Stimulated activated CD8-positive, alpha-beta memory T cell treated with anti-CD3 and anti-CD28 coated beads, Interleukin-7, amount 100 ng/mL, for 24 hours (primary cell): ENCODE measurements around the gene CDH2.

Experiments used
- DNase-seq: peaks from one replicate; pipeline ENCODE4 v3.0.0-alpha.2; 2020; ENCODE audit warnings: low read depth

The CDH2 gene

DNA sequence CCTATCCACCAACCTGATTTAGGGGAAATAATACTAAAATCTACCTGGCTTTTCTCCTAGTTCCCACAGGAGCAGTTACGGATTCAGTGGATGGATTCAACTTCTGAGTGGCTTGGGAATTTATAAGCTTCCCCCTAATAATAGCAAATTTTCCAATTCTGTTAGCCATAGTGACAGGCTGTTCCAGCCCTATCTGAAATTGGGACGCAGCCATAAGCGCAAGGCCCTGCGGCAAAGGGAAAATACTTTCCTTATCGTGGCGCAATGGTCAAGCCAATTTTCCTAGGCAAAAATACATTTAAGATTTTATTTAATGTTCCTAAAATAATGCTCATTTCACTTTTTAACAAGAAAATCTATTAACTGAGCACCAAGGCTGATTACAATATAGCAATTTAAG is 49.7 kb downstream of the CDH2 start:
- DNase-seq, result no peak

DNA sequence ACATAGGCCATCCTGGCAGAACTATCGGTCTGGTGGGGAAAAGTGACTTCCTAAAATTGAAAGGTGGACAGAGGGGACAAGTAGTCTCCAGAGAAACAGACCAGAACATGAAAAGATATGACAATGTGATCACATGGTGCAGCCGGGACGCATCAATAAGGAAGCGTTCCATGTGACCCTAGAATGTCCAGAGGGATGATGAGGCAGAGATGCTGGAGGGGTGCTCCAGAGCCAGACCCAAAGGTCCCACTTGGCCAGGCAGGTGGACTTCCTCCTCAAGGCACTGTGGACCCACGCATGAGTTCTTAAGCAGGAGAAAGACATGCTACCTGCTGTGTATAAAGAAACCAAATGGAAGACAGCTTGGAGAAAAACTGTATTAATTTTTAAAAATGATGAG is 50.2 kb downstream of the CDH2 start:
- no peak for DNase-seq

DNA sequence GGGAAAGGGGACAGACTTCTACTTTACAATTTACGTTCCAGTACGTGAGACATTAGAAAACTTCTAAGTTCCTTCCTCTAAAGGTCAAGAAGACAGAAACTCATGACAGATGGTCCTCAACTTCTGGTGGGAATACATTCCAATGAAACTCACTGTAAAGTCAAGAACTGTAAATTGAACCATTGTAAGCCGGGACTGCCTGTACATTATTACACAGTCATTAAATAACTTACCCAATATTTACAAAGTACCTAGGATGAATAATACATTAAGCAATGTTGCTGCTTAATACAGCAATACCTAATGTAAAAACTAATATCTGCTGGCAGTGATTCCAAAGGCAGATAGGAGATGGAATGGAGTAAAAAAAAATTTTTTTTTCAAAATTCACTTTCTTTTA is 51.9 kb downstream of the CDH2 start:
- DNase-seq, result no peak

DNA sequence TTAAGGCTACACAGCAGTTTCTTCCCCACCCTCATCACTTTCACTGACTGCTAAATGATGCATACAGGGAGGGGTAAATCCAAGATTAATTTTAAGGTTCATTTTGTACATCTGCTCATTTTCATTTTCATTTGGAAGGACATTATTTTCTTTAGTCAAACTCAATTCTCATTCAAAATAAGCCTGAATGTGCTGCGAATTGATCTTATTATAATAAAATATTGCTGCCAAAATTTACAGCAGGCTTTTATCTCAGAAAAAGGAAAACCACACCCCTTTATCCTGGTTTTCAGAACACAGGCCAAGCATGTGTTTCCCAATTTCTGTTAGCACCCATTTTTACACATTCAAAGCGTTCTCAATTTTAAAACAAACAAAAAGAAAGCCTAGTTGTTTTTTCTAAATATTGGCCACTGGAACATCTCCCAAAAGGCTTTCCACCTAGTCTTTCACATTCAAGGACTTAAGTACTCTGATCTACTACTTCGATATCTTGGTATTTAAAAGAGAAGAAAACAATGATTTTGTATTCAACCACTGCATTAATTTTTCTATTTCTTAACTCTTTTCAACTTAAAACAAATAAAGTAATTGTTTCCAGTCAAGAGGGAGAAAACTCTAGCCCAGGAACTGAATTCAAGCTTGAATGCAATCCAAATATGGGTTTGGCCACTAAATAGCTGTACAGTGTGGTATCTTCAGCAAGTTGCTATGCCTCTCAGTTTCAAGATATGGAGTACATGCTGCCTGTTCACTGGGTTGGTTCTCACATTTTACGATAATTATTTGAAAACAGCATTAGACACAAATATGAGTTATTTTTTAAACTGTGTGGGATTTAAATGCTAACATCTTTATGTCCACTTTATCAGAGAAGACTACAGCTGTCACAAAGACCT is 52.5 kb downstream of the CDH2 start:
- DNase-seq, result no peak

DNA sequence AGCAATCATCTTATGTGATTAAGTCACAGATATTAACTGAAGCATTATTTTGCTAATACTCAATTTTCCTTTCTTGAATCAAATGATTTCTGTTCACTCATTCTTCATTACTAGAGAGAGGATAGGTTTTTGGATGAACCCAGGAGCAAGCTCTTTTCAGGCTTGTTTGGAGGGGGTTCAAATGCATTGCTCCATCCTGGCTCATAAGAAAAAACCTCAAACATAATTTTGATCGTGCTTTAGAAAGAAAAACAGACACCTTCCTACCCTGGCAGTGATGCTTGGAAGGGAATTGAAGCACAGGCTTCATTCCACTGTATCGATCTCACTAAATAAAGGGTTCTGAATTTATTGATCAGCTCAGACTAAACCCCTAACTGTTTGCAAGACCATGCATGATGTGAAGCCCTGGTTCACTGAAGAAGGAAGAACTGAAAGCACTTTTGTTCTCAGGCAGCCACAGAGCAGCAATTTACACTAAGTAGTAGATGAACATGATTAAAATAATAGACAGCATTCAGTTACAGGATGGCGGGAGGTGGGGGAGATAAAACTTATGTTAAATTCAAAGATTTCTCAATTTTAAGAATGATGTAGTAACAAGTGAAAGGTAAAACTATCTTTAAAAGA is 53.4 kb downstream of the CDH2 start:
- DNase-seq, result no peak

DNA sequence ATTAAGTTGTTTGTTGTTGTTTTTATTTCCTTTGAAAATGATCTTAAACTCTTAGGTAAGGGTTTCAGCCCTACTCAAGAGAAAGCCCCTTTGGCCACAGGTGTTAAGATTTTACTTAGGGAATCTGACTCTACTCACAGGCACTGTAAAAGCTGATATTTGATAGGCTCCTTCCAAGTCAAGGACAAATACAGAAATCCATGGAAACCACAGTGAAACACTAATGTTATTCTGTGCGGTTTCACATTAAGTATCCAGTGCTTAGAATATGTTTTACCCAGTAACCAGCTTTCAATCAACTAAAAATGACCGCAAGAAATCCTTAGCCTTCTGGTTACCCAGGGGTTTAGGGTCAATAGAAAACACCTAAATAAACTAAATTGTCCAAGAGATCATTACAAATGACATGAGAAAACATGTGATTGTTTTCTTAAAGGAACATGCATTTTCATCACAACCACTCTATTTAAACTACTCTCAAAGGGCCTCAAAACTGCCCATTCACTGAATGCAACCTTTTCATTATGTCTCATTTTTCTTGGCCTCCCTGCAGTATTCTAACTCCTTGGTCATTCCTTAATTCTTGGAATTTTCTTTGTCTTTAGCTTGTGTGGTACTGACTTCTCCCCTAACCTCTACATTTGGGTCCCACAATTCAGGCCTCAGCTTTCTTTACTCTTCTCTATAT is 56.0 kb downstream of the CDH2 start:
- no peak for DNase-seq

DNA sequence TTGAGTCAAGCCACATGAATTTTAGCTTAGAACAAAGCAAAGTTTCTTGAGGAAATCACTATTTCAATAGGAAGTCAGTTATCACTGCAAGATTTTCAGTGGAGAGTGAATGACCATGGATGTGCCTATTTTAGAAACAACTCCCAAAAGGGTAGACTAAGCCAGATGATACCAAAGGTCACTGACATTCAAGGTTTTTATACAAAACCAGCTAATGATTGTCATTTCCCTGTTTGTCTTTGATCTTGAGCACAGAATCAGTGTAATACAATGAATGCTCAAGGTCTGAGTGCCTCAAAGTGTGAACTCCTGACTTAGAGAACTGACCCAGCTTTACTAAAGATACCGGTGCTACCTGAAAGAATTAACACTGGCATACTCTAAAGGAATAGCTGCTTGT is 60.5 kb downstream of the CDH2 start:
- no peak for DNase-seq

DNA sequence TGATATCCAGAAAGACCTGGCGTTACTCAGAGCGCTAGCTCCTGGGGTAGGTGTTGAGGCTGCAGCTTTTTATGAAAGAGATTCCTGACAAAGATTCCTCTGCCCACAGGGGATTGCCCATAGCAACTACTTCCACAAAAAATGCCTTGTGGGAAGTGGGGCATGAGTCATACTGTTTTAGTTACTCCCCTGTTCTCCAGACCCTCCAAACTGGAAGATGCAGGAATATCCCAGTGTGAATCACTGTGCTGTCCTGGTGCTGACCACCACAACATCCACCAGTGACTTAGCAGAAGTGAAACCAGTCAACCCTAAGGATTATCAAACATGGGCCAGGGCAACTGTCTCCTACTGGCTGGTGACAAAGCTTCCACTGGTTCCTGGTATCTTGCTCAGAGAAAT is 61.8 kb downstream of the CDH2 start:
- no peak for DNase-seq

DNA sequence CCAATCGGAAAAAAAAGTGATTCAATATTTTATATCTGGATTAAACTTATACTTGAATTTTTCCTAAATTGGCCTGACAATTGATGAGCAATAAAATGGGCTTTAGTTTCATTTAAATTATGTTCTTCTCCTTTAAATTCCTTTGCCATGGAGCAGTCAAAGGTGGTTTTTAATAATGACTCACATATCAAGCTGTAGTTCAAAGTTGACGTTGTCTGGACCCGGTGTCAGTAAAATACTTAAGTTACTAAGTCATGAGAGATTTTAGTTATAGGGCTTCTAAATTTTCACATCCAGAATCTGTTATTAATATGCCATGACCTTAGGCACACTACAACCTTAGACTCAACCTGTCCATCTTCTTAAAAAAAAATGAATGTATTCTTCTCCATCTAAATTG is 62.5 kb downstream of the CDH2 start:
- no peak for DNase-seq

DNA sequence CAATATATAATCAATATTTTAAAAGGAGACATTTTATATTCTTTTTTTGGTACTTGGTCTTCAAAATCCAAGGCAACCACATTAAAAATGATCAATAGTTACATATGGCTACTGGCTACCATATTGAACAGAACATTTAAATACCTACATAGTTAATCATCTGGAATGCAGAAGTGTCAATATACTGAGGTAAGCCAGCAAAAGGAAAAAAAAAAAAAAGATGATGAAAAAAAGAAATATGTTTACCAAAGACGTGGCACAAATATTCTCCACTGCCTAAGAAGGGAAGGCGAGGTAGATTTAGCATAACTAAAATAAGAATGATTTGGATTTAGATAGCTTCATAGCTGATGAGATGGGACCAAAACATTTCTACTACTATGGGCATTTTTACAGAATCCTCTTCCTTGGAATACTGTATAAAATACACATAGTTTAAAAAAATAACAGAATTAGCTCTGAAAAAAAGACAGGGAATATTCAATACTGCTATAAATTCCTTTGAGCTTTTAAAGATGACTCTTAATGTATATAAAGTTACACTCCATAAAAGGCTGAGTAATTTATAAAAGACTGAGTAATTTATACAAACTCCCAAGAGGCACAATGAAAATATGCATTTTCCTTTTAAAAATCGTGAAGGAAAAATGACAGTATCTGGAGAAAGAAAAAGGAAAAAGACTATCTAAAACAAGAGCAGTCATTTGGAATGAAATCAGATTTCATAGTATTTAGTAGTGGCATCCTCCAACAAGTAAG is 63.5 kb downstream of the CDH2 start:
- no peak for DNase-seq

DNA sequence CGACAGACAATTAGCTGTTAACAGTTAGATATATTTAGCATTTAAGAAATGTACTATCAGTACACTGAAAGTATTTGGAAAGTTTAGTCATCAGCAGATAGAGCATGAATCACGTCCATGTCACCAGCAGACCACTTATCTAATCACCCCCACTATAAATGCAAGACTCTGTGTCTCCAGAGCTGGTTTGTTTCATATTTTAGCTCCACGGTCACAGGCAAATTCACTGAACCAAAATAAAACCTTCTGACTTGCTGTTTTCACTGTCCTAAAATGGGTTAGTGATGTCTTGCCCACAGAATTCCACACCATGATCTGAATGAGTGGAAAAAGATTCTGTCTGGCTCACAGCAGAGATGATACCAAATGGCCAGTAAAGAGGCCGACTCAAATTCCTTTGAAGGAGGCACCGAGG is 64.9 kb downstream of the CDH2 start:
- DNase-seq, result no peak

DNA sequence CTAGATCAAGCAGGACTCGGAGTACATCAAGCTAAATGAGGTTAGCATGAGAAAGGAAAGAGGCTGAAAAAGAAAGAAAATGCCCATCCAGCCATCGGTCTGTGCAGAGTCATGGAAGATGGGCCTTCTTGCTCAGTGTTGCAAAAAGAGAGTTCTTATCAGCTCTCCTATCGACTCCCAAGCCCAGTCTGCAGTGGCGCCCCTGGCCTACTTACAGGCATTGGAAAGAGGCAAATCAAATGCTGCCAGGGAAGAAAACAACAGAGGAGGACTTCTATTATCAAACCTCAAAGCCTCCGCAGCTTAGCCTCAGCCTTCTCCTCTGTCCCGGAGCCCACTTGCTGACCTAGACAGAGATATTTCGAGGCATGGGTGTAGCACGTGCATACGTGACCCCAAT is 66.0 kb downstream of the CDH2 start:
- DNase-seq, result no peak

DNA sequence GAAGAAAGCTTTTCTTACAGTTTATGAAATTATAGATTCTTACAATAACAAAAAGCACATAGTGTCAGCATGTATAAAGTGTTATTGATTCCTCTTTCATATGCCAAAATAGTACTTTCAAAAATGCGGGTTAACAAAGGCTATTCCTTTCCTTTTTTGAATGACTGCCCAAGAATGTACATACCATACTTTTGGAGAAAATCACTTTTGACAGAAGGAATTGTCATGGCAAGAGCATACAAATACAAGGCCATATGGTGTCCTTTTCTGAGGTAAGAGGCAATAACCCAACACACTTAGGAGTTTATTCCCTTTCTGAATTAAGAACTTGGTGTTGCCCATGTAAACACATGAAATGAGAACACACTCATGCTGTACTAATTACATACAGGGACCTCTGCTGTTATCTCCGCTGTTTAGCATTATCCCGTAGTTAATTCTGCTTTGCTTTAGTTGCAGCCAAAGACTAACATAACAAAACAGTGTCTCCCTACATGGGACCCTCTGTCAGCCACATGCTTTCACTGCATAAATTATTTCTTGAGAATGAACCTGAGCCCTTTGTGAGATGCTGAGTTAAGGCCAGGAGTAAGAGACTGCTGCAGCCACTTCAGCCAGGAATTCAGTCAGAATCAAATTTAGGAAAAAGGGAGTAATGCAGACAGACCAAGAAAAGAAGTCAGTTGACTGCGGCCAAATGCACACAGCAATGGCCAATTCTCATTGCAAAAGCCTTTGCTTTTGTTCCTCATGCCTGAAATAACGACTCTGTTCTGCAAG is 67.0 kb downstream of the CDH2 start:
- no peak for DNase-seq

DNA sequence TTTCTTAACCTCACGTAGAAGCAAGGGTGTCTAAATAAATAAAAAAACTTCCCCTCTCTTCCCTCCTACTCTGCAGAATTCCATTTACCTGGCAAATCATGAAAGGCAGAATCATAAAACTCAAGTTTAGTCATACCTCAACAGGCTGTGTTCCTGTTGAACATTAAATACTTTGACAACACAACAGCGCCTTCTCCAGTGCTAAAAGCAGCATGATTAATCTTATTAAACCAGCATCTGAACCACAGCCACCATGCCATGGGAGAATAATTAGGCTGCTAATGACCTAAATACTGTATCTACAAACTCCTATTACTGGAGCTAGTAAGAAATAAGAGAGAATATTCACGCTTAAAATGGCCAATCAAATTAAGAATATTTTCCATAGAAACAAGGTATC is 68.1 kb downstream of the CDH2 start:
- no peak for DNase-seq

DNA sequence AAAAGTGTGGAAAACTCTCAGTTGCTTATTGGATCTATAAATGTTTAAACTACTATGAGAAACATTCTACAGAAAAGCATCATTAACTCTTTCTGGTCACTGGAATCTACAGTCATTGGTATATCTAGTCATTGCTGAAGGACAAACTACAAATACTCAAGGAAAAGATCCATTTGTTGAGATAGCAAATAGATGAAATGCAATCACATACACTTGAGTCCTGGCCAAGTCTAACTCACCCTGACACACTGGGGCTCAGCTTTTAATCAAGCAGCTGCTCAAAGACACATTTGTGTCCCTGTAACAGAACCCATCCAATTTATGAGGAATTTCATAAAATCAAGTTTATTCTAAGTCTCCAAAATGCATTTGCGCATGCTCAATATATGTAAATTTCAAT is 68.7 kb downstream of the CDH2 start:
- DNase-seq, result no peak

DNA sequence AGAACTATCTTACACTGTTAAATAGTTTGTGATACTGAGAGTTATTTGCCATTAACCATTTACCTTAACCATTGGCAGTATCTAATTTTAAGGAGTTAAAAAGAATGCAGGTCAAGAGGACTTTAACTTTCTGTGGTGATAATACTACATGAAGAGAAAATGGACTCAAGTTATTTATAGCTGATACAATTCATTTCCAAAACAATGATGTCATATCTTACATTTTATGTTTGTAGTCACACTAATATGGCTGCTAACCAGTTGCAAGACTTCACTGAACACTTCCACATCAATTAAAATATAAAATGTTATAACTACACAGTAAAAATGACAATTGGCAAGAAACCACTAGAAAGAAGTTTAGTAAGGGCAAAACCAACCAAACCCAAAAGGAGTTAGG is 77.7 kb downstream of the CDH2 start:
- no peak for DNase-seq

DNA sequence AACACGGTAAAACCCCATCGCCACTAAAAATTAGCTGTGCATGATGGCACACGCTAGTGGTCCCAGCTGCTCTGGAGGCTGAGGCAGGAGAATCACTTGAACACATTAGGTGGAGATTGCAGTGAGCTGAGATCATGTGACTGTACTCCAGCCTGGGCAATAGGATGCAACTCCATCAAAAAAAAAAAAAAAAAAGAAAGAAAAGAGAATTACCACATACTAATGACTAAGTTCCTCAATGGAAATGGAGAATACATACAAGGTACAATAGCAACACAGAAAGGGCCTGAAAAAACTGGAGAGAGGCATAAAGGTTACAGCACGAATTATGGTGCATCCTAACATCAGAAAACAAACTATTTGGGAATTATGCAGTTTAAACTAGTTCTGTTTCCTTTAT is 81.3 kb downstream of the CDH2 start:
- no peak for DNase-seq

DNA sequence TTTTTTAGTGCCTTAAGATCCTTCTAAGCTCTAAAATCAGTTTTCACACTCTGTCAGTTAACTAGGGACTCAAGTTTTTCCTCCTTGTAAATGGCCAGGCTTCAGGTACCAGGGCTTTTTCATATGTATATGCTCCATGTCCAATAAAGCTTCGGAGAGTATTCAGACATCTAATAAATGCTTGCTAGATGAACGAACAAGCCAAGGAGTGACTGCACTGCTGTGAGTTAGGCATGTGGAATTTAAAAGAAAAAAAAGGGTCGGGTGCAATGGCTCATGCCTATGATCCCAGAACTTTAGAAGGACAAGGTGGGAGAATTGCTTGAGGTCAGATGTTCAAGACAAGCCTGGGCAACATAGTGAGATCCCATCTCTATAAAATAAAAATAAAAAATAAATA is 81.9 kb downstream of the CDH2 start:
- DNase-seq, result no peak

DNA sequence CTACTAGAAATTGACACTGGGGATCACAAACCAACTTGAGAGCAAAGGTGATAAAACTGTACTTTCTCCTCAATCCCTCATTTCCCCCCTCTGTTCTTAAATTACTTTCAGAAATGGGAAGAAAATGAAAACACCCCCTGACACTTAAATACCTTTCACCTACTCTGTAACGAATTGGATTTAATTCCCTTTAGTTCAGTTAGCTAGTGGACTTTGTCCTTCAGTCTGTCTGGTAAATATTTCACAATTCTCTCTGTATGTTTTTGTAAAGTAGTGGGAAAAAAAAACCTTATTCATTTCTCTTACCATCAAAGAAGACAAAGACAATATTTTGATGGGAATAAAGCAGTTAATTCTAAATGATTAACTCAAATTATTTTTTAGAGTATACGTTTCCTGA is 85.7 kb downstream of the CDH2 start:
- no peak for DNase-seq

DNA sequence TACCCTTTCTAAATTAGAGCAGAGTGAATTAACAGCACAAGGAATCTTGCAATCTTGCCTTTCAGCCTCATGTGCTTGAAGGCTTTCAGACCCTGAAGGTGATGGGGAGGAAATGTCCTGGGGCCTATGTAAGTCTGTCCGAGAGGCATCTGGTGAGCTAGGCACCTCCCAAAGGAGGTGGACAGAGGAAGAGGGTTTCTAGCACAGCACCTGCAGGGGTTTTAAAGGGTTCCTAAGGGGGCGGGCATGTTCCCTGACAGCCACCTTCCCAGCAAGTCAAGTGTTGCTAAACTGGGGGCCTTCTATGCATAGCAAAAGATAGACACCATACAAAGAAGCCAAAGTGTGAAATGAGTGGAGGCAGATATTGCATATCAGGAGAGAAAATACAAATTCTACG is 88.5 kb downstream of the CDH2 start:
- DNase-seq, result no peak

DNA sequence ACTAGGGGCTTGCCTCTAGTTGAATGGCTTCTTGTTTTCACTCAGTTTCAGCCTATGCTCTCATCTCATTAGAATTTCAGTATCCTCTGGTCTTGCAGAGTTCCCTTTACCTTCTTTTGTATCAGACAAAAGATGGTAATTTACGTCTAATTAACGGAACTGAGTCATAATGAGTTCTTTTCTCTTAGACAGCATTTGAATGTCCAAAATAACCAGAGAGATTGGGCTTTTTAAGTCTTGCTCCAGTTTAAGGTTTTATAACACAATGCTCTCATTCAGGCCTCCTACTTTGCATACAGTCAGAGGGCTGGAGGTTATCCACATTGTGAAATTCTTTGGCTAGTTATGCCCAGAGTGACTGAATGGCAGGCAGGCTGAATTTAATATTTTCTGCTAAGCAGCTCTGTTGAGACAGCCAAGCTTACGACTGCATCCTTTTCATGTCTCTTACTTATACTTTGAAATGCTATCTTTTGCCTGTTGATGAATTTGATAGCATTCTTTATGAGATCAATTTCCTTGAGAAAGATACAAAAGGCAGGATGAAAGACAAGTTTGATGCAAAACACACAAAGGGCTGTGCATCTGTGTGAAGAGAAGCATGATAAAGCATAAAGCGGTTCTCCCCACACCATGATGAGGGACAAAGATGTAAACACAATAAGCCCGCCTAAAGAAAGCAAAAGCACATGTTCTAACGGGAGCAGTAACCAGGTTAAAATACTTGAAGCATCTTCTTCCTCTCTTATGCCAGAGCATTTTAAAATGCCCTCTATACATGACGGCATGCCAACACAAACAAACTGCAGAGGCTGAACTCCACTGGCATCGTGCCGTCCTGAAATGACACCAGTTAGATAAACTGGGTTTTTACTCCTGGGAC is 90.0 kb downstream of the CDH2 start:
- DNase-seq, result no peak
